ENCODE measurements around the gene ZNF789. TPM values are rescaled to one million over a fixed set of nuclear protein-coding genes. Genes with fewer than 3 reads are reported as not detected.

The ZNF789 gene
- total RNA-seq, 1 experiment from 2014 or later: 38.8 TPM

DNA sequence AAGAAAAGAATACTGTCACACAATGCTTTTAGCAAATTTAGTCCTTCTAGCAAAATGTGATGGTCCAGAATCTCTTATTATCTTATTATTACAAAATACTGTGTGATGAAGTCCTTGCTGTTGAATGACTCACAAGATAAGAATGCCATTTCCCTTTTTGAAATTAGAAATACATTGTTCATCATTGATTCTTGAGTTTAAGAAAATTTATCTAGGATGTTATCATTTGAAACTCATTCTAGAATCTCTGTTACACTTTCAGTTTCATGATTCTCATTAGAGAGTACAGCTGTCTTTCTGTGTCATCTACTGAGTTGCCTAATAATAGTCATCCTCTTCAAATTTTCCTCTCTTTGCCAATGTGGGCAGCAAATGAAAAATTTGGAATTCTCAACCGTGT is 41.4 kb downstream of the ZNF789 start:
- intact Hi-C loops (cut with micrococcal nuclease; ENCODE audit: unreplicated experiment): no loop called here
- Histone ChIP-seq H2AFZ (no peak overlapping the region), H4K20me1 (ENCODE audit: insufficient read depth) (no peaks in the 10 kb centered on the region), H3K27ac (no peak overlapping the region), H3K36me3 (ENCODE audit: low read depth) (peaks cover 6% of the 10 kb centered on the region; the same call in 1 of the 2 replicates), H3K79me2 (ENCODE audit: low read depth) (peaks cover 4% of the 10 kb centered on the region; the same call in 1 of the 2 replicates), H3K4me1 (replicated peaks; ENCODE audit: insufficient read depth) (no peaks in the 10 kb centered on the region), H3K9me3 (ENCODE audit: insufficient read depth, low read depth) (no peaks in the 10 kb centered on the region), H3K27me3 (ENCODE audit: insufficient read depth, low read depth) (no peaks in the 10 kb centered on the region), H3K9me2 (ENCODE audit: insufficient read depth) (no peaks in the 10 kb centered on the region), H3F3A (ENCODE audit: insufficient read depth, low read depth) (no peaks in the 10 kb centered on the region), H3K4me3 (no peak overlapping the region), H3K4me2 (no peak overlapping the region)
- TF ChIP-seq, protein P1, sequence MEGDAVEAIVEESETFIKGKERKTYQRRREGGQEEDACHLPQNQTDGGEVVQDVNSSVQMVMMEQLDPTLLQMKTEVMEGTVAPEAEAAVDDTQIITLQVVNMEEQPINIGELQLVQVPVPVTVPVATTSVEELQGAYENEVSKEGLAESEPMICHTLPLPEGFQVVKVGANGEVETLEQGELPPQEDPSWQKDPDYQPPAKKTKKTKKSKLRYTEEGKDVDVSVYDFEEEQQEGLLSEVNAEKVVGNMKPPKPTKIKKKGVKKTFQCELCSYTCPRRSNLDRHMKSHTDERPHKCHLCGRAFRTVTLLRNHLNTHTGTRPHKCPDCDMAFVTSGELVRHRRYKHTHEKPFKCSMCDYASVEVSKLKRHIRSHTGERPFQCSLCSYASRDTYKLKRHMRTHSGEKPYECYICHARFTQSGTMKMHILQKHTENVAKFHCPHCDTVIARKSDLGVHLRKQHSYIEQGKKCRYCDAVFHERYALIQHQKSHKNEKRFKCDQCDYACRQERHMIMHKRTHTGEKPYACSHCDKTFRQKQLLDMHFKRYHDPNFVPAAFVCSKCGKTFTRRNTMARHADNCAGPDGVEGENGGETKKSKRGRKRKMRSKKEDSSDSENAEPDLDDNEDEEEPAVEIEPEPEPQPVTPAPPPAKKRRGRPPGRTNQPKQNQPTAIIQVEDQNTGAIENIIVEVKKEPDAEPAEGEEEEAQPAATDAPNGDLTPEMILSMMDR (conservative IDR thresholded peaks at IDR 0.05): no peak
- TF ChIP-seq EZH2 (IDR thresholded peaks at IDR 0.05; ENCODE audit: low read depth): no peak
- POLR2A ChIA-PET (ENCODE audit: unreplicated experiment): interaction anchor here (0.7 kb wide), 1 partner anchor 10 kb away, joined by 3 read pairs; the partner anchor contains the start of gene ZKSCAN5
- no peak for DNase-seq
- CTCF ChIA-PET: no interaction called here
- BruUV-seq (replicated peaks): no TSS peak

DNA sequence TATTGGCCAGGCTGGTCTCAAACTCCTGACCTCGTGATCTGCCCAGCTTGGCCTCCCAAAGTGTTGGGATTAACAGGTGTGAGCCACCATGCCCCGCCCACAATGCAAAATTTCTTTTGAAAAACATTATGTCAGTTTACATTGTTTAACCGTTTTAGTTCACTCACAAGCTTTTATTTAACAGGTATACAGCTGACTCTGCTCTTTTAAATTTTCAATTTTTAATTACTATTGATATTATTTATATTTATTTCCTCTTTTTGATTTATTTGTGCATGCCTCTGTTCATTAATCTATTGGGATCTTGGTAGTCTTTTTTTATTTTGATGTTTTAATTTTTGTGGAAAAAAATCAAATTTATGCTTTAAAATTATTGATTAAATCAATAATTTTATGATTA is 48.7 kb downstream of the ZNF789 start:
- Histone ChIP-seq H3K4me1 (replicated peaks; ENCODE audit: insufficient read depth) (no peaks in the 10 kb centered on the region), H3K27me3 (ENCODE audit: insufficient read depth, low read depth) (no peaks in the 10 kb centered on the region), H3K9me2 (ENCODE audit: insufficient read depth) (no peaks in the 10 kb centered on the region), H3K4me3 (no peak overlapping the region), H4K20me1 (ENCODE audit: insufficient read depth) (no peaks in the 10 kb centered on the region), H3K36me3 (ENCODE audit: low read depth) (peaks cover 9% of the 10 kb centered on the region), H3F3A (ENCODE audit: insufficient read depth, low read depth) (0 out of 2 replicates have a peak, but pooled peaks cover 5% of the 10 kb centered on the region), H3K79me2 (ENCODE audit: low read depth) (no peaks in the 10 kb centered on the region), H3K27ac (no peak overlapping the region), H2AFZ (no peak overlapping the region), H3K9me3 (ENCODE audit: insufficient read depth, low read depth) (no peaks in the 10 kb centered on the region), H3K4me2 (no peak overlapping the region)
- DNase-seq: no peak
- BruUV-seq (replicated peaks): no TSS peak
- ChIA-PET POLR2A (ENCODE audit: unreplicated experiment) (interaction anchor here (0.6 to 0.7 kb wide), 3 partner anchors 56 to 559 kb away, joined by 4 to 6 read pairs (median 6); no protein-coding TSS in a partner anchor), CTCF (no interaction called here)
- intact Hi-C loops (cut with micrococcal nuclease; ENCODE audit: unreplicated experiment): no loop called here
- no peak for TF ChIP-seq EZH2 (IDR thresholded peaks at IDR 0.05; ENCODE audit: low read depth)
- TF ChIP-seq, protein P1 (conservative IDR thresholded peaks at IDR 0.05): no peak

DNA sequence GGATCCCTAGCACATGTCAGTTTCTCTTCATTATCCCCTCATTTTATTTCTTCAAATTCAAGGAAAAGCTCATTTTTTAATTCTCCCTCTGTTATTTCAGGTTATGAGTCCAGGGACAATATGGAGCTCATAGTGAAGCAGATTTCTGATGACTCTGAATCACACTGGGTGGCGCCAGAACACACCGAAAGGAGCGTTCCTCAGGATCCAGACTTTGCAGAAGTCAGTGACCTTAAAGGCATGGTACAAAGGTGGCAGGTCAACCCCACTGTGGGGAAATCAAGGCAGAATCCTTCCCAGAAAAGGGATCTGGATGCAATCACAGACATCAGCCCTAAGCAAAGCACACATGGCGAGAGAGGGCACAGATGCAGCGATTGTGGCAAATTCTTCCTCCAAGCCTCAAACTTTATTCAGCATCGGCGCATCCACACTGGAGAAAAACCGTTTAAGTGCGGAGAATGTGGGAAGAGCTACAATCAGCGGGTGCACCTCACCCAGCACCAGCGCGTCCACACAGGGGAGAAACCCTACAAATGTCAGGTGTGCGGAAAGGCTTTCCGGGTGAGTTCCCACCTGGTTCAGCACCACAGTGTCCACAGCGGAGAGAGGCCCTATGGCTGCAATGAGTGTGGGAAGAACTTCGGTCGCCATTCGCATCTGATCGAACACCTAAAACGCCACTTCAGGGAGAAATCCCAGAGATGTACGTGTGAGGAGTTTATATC is 53.2 kb downstream of the ZNF789 start:
- no peaks in the 10 kb centered on the region for H3F3A ChIP-seq (ENCODE audit: insufficient read depth, low read depth)
- peaks cover 33% of the 10 kb centered on the region for H3K36me3 ChIP-seq (ENCODE audit: low read depth)
- no peaks in the 10 kb centered on the region for H3K4me1 ChIP-seq (replicated peaks; ENCODE audit: insufficient read depth)
- TF ChIP-seq, protein P1 (conservative IDR thresholded peaks at IDR 0.05): peak; percentile 47; the same call in 1 of the 2 replicates
- no peak for TF ChIP-seq EZH2 (IDR thresholded peaks at IDR 0.05; ENCODE audit: low read depth)
- BruUV-seq (replicated peaks): no TSS peak
- no peaks in the 10 kb centered on the region for H3K9me2 ChIP-seq (ENCODE audit: insufficient read depth)
- no peak overlapping the region for H2AFZ ChIP-seq
- H4K20me1 ChIP-seq (ENCODE audit: insufficient read depth): no peaks in the 10 kb centered on the region
- H3K27me3 ChIP-seq (ENCODE audit: insufficient read depth, low read depth): no peaks in the 10 kb centered on the region
- peaks cover 25% of the 10 kb centered on the region for H3K9me3 ChIP-seq (ENCODE audit: insufficient read depth, low read depth)
- H3K79me2 ChIP-seq (ENCODE audit: low read depth): no peaks in the 10 kb centered on the region
- H3K4me3 ChIP-seq: no peak overlapping the region
- DNase-seq: no peak
- no peak overlapping the region for H3K27ac ChIP-seq
- CTCF ChIA-PET: interaction anchor here (0.6 kb wide), 2 partner anchors 86 to 126 kb away, joined by 3 to 4 read pairs; no protein-coding TSS in a partner anchor
- POLR2A ChIA-PET (ENCODE audit: unreplicated experiment): no interaction called here
- intact Hi-C loops (cut with micrococcal nuclease; ENCODE audit: unreplicated experiment): no loop called here
- no peak overlapping the region for H3K4me2 ChIP-seq

Data from PC-9 (cell line).